H1 (cell line): ENCODE data around the gene PLEK2. TPM values are rescaled to one million over a fixed set of nuclear protein-coding genes. Genes with fewer than 3 reads are reported as not detected.

Experiments
- FOSL1 ChIP-seq: IDR thresholded peaks from 2 replicates; pipeline ENCODE4 v1.6.1; 2011; ENCODE audit warnings: mild to moderate bottlenecking, low read depth, low read length, moderate library complexity; ENCODE audit not compliant: insufficient read depth
- NANOG ChIP-seq: IDR thresholded peaks from 2 replicates; pipeline ENCODE4 v1.6.1; 2011; ENCODE audit warnings: low read length, low read depth, mild to moderate bottlenecking, inconsistent platforms; ENCODE audit not compliant: insufficient read depth, poor library complexity, severe bottlenecking
- POLR2AphosphoS5 ChIP-seq: IDR thresholded peaks from 2 replicates; pipeline ENCODE4 v1.6.1; 2011; ENCODE audit warnings: low read depth, low read length
- polyA plus RNA-seq, 7 experiments: library from polyadenylated mRNA; depleted of rRNA in 3 of 7; stranded (reverse) in 5 of 7; unstranded in 2 of 7; fragments of >200 nt in 5 of 7; fragments of 200-250 nt in 2 of 7; gene quantifications; 1 replicate in 5 of 7; 2 replicates in 1 of 7; 4 replicates in 1 of 7; pipeline versions ENCODE4 v1.2.1 to v1.2.3, GENCODE V29; 2011 to 2013; ENCODE audit warnings: missing spikeins in 2 of 7, mixed read lengths in 2 of 7
- total RNA-seq: library from RNA; stranded (reverse); fragmentation: NEBNext Ultra II Directional; extraction: Animal tissue kit (Norgen Biotek cat#: 25700); gene quantifications from 2 replicates; pipeline ENCODE4 v1.2.1, GENCODE V29; 2021
- TF ChIP-seq, protein P1 (sequence below): IDR thresholded peaks from 2 replicates; pipeline ENCODE4 v1.6.1; 2012; ENCODE audit warnings: inconsistent platforms

PLEK2 gene
- total and polyA plus RNA-seq, 2 of the 8 experiments (the other 6 are each of a cell fraction or from before 2014, with no cell fraction given), result 0.41 to 2.1 TPM

DNA sequence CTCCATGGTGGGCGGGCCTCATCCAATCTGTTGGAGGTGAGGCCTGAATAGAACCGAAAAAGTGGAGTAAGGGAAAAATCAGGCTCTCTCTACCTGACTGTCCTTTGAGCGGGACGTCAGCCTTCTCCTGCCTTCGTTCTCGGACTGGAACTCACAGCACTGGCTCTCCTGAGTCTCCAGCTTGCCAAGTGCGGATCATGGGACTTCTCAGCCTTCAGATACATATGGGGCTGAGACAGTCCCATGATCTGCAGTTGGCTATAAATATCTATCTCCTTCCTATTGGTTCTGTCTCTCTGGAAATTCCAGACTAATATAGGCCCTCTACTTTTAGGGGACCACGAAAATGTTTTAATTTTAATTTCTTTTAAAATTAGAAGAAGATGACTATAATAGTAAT, 29.7 kb upstream of the PLEK2 start (continued):
- TF ChIP-seq, protein P1, sequence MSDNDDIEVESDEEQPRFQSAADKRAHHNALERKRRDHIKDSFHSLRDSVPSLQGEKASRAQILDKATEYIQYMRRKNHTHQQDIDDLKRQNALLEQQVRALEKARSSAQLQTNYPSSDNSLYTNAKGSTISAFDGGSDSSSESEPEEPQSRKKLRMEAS, result no peak
- TF ChIP-seq FOSL1 (no peak), NANOG (no peak), POLR2AphosphoS5 (no peak)
